CD4-positive, alpha-beta T cell treated with Interferon alpha-2 for 1 hour (primary cell): Measurements from ENCODE around the gene TRRAP.

Experiments used
- DNase-seq, 2 donors: peaks; one replicate each; pipeline ENCODE4 v3.0.0-alpha.2; 2020 to 2022

The TRRAP gene

GRCh38 chr7:99008921-99009530 is 130.7 kb downstream of the TRRAP start:
- no peak for DNase-seq

GRCh38 chr7:99010281-99010680 is 131.9 kb downstream of the TRRAP start:
- no peak for DNase-seq

- no peak for DNase-seq
Observed at GRCh38 chr7:99011341-99011705, 133.0 kb downstream of the TRRAP start.

- DNase-seq = no peak
Observed at GRCh38 chr7:99011706-99012404, 133.5 kb downstream of the TRRAP start.

GRCh38 chr7:99012722-99013121 is 134.4 kb downstream of the TRRAP start:
- no peak for DNase-seq

- no peak for DNase-seq
Observed at GRCh38 chr7:99013266-99014112, 135.2 kb downstream of the TRRAP start.

GRCh38 chr7:99014113-99014985 is 136.0 kb downstream of the TRRAP start:
- DNase-seq = no peak

- DNase-seq = no peak
Observed at GRCh38 chr7:99016196-99016595, 137.9 kb downstream of the TRRAP start.

- DNase-seq = no peak
Observed at GRCh38 chr7:99019523-99020412, 141.4 kb downstream of the TRRAP start.

- no peak for DNase-seq
Observed at GRCh38 chr7:99020413-99020715, 142.0 kb downstream of the TRRAP start.

GRCh38 chr7:99021941-99022560 is 143.7 kb downstream of the TRRAP start:
- no peak for DNase-seq

- DNase-seq = no peak
Observed at GRCh38 chr7:99024066-99024465, 145.7 kb downstream of the TRRAP start.

GRCh38 chr7:99027241-99027640 is 148.9 kb downstream of the TRRAP start:
- no peak for DNase-seq

- no peak for DNase-seq
Observed at GRCh38 chr7:99027841-99028240, 149.5 kb downstream of the TRRAP start.

- DNase-seq = no peak
Observed at GRCh38 chr7:99028261-99028973, 150.1 kb downstream of the TRRAP start.

GRCh38 chr7:99029466-99030435 is 151.4 kb downstream of the TRRAP start:
- DNase-seq = no peak

- no peak for DNase-seq
Observed at GRCh38 chr7:99030457-99030856, 152.1 kb downstream of the TRRAP start.

- no peak for DNase-seq
Observed at GRCh38 chr7:99030951-99031350, 152.6 kb downstream of the TRRAP start.

- no peak for DNase-seq
Observed at GRCh38 chr7:99031496-99031895, 153.2 kb downstream of the TRRAP start.

- no peak for DNase-seq
Observed at GRCh38 chr7:99032928-99033327, 154.6 kb downstream of the TRRAP start.
